ENCODE measurements around the gene HOXA4. TPM values are rescaled to one million over a fixed set of nuclear protein-coding genes. Genes with fewer than 3 reads are reported as not detected.

HOXA4 gene
- total RNA-seq, 1 donor from 2014 or later: not detected

DNA sequence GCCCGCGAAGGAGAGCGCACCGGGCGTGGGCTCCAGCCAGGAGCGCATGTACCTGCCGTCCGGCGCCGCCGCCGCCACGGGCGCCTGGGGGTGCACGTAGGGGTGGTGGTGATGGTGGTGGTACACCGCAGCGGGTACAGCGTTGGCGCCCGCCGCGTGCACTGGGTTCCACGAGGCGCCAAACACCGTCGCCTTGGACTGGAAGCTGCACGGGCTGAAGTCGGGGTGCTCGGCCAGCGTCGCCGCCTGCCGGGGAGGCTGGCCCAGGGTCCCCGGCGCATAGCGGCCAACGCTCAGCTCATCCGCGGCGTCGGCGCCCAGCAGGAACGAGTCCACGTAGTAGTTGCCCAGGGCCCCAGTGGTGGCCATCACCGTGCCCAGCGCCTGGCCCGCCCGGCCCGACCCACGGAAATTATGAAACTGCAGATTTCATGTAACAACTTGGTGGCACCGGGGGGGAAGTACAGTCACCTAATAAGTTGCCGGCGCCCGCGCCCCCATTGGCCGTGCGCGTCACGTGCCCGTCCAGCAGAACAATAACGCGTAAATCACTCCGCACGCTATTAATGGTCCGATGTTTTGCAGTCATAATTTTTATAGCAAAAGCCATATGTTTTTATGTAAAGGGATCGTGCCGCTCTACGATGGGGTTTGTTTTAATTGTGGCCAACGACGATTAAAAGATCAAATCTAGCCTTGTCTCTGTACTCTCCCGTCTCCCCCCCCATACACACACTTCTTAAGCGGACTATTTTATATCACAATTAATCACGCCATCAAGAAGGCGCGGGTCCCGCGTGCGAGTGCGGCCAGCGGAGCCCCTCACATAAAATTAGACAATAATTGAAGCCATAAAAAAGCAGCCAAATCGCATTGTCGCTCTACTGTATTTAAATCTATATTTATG lies 34.8 kb upstream of the HOXA4 start, which contains the start of gene HOXA9:
Gene HOXA9, minus strand, starts transcription at position 449 of the 907 bp plus-strand sequence. Its CDS starts 80 bp downstream, at position 369.
- H3K79me2 ChIP-seq (ENCODE audit: low read depth): no peaks in the 10 kb centered on the region
- Mint-ChIP-seq H3K4me3 (no peak within 1 kb of the TSS), H3K4me1 (no peaks in the 10 kb centered on the region)

DNA sequence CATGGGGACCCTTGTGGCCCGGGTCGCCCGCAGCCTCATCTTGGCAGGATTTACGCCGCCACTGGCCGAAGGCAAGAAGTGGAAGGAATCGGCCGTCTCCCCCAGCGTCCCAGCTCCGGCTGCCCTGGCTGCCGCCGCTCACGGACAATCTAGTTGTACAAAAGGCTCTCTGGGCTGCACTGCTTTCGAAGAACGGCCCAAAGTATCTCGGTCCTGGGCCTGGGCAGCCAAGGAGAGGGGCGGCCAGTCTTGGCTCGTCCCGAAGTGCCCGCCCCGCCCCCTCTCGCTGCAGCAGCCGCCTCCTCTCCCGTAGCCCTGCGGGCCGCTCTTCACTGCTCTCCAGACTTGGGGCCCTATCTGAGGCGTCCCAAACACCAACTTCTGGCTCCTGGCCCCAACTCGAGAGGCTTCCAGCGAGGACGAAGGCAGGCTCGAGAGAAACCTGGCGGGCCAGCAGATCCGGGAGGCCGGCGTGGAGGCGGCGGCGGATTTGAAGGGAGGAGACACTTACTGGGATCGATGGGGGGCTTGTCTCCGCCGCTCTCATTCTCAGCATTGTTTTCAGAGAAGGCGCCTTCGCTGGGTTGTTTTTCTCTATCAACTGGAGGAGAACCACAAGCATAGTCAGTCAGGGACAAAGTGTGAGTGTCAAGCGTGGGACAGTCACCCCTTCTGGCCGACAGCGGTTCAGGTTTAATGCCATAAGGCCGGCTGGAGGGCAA lies 34.0 kb upstream of the HOXA4 start:
- Histone ChIP-seq H3K9ac (no peak overlapping the region), H4K20me1 (ENCODE audit: low read depth) (peaks cover 60% of the 10 kb centered on the region), H3K4me1 (no peaks in the 10 kb centered on the region), H2AFZ (replicated peaks) (peak overlapping the region; percentile 8), H3K9me3 (ENCODE audit: low read depth) (no peaks in the 10 kb centered on the region), H3F3A (ENCODE audit: low read depth) (no peaks in the 10 kb centered on the region), H3K4me3 (peak overlapping the region; percentile 12), H3K4me2 (peak overlapping the region; percentile 16), H3K36me3 (no peaks in the 10 kb centered on the region), H3K79me2 (ENCODE audit: low read depth) (no peaks in the 10 kb centered on the region), H3K27me3 (peaks cover 100% of the 10 kb centered on the region), H3K27ac (no peak overlapping the region)
- H3K27ac Mint-ChIP-seq: no peak overlapping the region
- H3K36me3 Mint-ChIP-seq: no peaks in the 10 kb centered on the region
- TF ChIP-seq EZH2 (IDR thresholded peaks at IDR 0.05) (peak; percentile 97), CTCF (IDR thresholded peaks at IDR 0.05) (peak; percentile 53), EZH2phosphoT487 (IDR thresholded peaks at IDR 0.05) (peak; percentile 94)
- no peaks in the 10 kb centered on the region for H3K4me1 Mint-ChIP-seq
- H3K27me3 Mint-ChIP-seq (ENCODE audit: insufficient read depth, low read depth): peaks cover 87% of the 10 kb centered on the region
- no peaks in the 10 kb centered on the region for H3K9me3 Mint-ChIP-seq
- DNase-seq (ENCODE audit: low spot score): peak; percentile 87
- H3K4me3 Mint-ChIP-seq: no peak overlapping the region

More for the DNA sequence above, 34.8 kb upstream of the HOXA4 start, which contains the start of gene HOXA9:
- Histone ChIP-seq H3K9me3 (ENCODE audit: low read depth) (no peaks in the 10 kb centered on the region), H3K27ac (no peak within 1 kb of the TSS), H3K4me1 (no peaks in the 10 kb centered on the region), H3K27me3 (peaks cover 100% of the 10 kb centered on the region), H3K4me3 (peak within 1 kb of the TSS; percentile 12), H3K36me3 (no peaks in the 10 kb centered on the region), H2AFZ (replicated peaks) (peak within 1 kb of the TSS; percentile 8), H3K4me2 (peak within 1 kb of the TSS; percentile 16), H3K9ac (no peak within 1 kb of the TSS), H4K20me1 (ENCODE audit: low read depth) (peaks cover 69% of the 10 kb centered on the region), H3F3A (ENCODE audit: low read depth) (no peaks in the 10 kb centered on the region)
- H3K27ac Mint-ChIP-seq: no peak within 1 kb of the TSS
- no peaks in the 10 kb centered on the region for H3K36me3 Mint-ChIP-seq
- H3K27me3 Mint-ChIP-seq (ENCODE audit: insufficient read depth, low read depth): peaks cover 85% of the 10 kb centered on the region
- no peak for TF ChIP-seq CTCF (IDR thresholded peaks at IDR 0.05)
- TF ChIP-seq EZH2 (IDR thresholded peaks at IDR 0.05): peak; percentile 93
- peak; percentile 96 for TF ChIP-seq EZH2phosphoT487 (IDR thresholded peaks at IDR 0.05)
- DNase-seq (ENCODE audit: low spot score): no peak
- H3K9me3 Mint-ChIP-seq: peaks cover 3% of the 10 kb centered on the region

DNA sequence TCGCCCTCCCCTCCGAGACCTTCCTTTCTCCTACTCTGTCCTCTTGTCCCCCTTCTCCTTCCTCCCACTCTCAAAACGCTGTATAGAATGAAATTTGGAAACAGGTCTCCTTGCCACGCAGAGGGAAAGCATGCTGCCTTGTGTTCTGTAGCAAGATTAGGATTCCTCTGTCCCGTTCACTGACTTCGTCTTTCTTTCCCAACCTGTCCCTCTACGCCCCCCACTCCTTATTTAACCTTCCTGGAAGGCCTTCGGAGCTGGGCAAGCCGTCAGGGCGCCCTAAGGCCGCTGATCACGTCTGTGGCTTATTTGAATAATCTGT lies 33.4 kb upstream of the HOXA4 start:
- H3K27ac ChIP-seq: no peak overlapping the region
- no peak overlapping the region for H3K27ac Mint-ChIP-seq
- H3K36me3 ChIP-seq: no peaks in the 10 kb centered on the region
- H3K27me3 Mint-ChIP-seq (ENCODE audit: insufficient read depth, low read depth): peaks cover 90% of the 10 kb centered on the region
- H3K9ac ChIP-seq: no peak overlapping the region
- peaks cover under 1% of the 10 kb centered on the region for H3K9me3 Mint-ChIP-seq
- H3K4me1 ChIP-seq: no peaks in the 10 kb centered on the region
- no peak overlapping the region for H3K4me3 ChIP-seq
- no peaks in the 10 kb centered on the region for H3K9me3 ChIP-seq (ENCODE audit: low read depth)
- no peak overlapping the region for H3K4me2 ChIP-seq
- H3K79me2 ChIP-seq (ENCODE audit: low read depth): no peaks in the 10 kb centered on the region
- H4K20me1 ChIP-seq (ENCODE audit: low read depth): peaks cover 55% of the 10 kb centered on the region
- no peak for TF ChIP-seq EZH2 (IDR thresholded peaks at IDR 0.05)
- no peak for TF ChIP-seq CTCF (IDR thresholded peaks at IDR 0.05)
- TF ChIP-seq EZH2phosphoT487 (IDR thresholded peaks at IDR 0.05): no peak
- peaks cover 100% of the 10 kb centered on the region for H3K27me3 ChIP-seq
- H3K4me3 Mint-ChIP-seq: no peak overlapping the region
- H3F3A ChIP-seq (ENCODE audit: low read depth): no peaks in the 10 kb centered on the region
- no peak for DNase-seq (ENCODE audit: low spot score)
- no peaks in the 10 kb centered on the region for H3K36me3 Mint-ChIP-seq
- no peaks in the 10 kb centered on the region for H3K4me1 Mint-ChIP-seq
- peak overlapping the region; percentile 8 for H2AFZ ChIP-seq (replicated peaks)

Data from neural progenitor cell (in vitro differentiated cells).